Vagina (tissue), 2 donors: ENCODE data around the gene UBE2J1.

Experiments used
- CTCF ChIP-seq, 3 experiments: fragments of 450-650 bp in 2 of 3; fragments of 200-600 bp in 1 of 3; sonication (generic) in 1 of 3; IDR thresholded peaks; one replicate each; pipeline ENCODE4 v1.5.1; 2017 to 2019; ENCODE audit warnings: antibody characterized with exemption in 3 of 3, mild to moderate bottlenecking in 2 of 3, moderate library complexity in 2 of 3
- POLR2AphosphoS5 ChIP-seq, 2 donors: sonication (generic); formaldehyde crosslinking; IDR thresholded peaks; one replicate each; pipeline ENCODE4 v1.9.0; 2017; ENCODE audit warnings: antibody characterized with exemption in 2 of 2, mild to moderate bottlenecking in 2 of 2, low read depth in 1 of 2; ENCODE audit not compliant: insufficient read depth in 1 of 2

- TF ChIP-seq CTCF (IDR thresholded peaks at IDR 0.05) = no peak
- no peak for TF ChIP-seq POLR2AphosphoS5 (IDR thresholded peaks at IDR 0.05; ENCODE audit: insufficient read depth in 1 of 2, low read depth in 1 of 2)
These were observed 28.5 kb upstream of the UBE2J1 start for GRCh38 chr6:89381031-89381430.
